Activated B cell treated with CpG ODN at 0.5 μM for 24 hours (primary cell): ENCODE data around the gene FXYD7. TPM values are rescaled to one million over a fixed set of nuclear protein-coding genes. Genes with fewer than 3 reads are reported as not detected.

ENCODE experiments used
- ATAC-seq: fragments of 200-7000 bp; cut with Tn5 transposase; one replicate; pipeline ENCODE4 v1.10.0; 2021; ENCODE audit warnings: low read depth, mild to moderate bottlenecking, moderate library complexity
- CTCF ChIA-PET: fragments of 350-600 bp; sonication (Branson Sonifier 250); formaldehyde crosslinking; loops from one replicate; lab custom pipeline; 2021; ENCODE audit warnings: antibody characterized with exemption; lab: Charles Lee
- POLR2A ChIA-PET: fragments of 350-600 bp; sonication (Branson Sonifier 250); formaldehyde crosslinking; loops from one replicate; lab custom pipeline; 2021; ENCODE audit warnings: antibody characterized with exemption; lab: Charles Lee
- DNase-seq: peaks from one replicate; pipeline ENCODE4 v3.0.0; 2022
- H3K27ac Mint-ChIP-seq: one replicate; pipeline ENCODE4 v1.8.0; 2020; ENCODE audit warnings: mixed read lengths
- H3K27me3 Mint-ChIP-seq: one replicate; pipeline ENCODE4 v1.8.0; 2021; ENCODE audit warnings: mixed read lengths
- H3K36me3 Mint-ChIP-seq: one replicate; pipeline ENCODE4 v1.8.0; 2021; ENCODE audit warnings: low read depth, mixed read lengths
- H3K4me1 Mint-ChIP-seq: one replicate; pipeline ENCODE4 v1.8.0; 2021; ENCODE audit warnings: mixed read lengths
- H3K4me3 Mint-ChIP-seq: one replicate; pipeline ENCODE4 v1.8.0; 2020; ENCODE audit warnings: mild to moderate bottlenecking, mixed read lengths
- H3K9me3 Mint-ChIP-seq: one replicate; pipeline ENCODE4 v1.8.0; 2020; ENCODE audit warnings: mixed read lengths
- CTCF ChIP-seq: fragments of 200-600 bp; IDR thresholded peaks from one replicate; pipeline ENCODE4 v1.8.0; 2022; ENCODE audit warnings: antibody characterized with exemption, mild to moderate bottlenecking
- intact Hi-C: fragments of 100-400 bp; cut with micrococcal nuclease; formaldehyde crosslinking; loops from one replicate; pipeline ENCODE4 v1.15.1; 2024
- total RNA-seq: library from RNA; stranded (reverse); gene quantifications from 2 replicates; pipeline ENCODE4 v1.2.3, GENCODE V29; 2022

FXYD7 gene
- total RNA-seq, 1 donor from 2014 or later: 3.0 TPM

DNA sequence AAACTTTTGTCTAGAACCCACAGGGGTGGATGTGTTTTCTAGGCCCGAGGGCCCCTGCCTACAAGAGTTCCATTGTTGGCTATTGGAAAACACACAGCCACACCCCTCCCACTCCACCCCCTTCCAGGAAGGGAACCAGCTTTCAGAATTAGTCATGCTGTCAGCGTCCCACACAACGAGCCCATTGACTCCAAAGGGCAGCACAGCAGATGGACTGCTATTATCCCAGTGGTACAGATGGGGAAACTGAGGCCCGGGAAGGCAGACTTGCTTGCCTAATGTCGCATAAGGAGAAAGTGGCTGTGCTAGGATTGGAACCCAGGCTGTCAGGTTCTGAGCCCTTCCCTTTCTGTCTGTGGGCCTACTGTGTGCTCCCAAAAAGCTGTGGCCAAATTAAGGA lies 35.5 kb upstream of the FXYD7 start:
- ChIA-PET POLR2A (no interaction called here), CTCF (no interaction called here)
- TF ChIP-seq CTCF: no peak
- DNase-seq (no peak), ATAC-seq (no peak)
- Mint-ChIP-seq H3K27ac (no peak overlapping the region), H3K4me3 (no peak overlapping the region), H3K27me3 (peaks cover 10% of the 10 kb centered on the region), H3K4me1 (no peaks in the 10 kb centered on the region), H3K36me3 (no peaks in the 10 kb centered on the region), H3K9me3 (no peaks in the 10 kb centered on the region)
- intact Hi-C loops: no loop called here

DNA sequence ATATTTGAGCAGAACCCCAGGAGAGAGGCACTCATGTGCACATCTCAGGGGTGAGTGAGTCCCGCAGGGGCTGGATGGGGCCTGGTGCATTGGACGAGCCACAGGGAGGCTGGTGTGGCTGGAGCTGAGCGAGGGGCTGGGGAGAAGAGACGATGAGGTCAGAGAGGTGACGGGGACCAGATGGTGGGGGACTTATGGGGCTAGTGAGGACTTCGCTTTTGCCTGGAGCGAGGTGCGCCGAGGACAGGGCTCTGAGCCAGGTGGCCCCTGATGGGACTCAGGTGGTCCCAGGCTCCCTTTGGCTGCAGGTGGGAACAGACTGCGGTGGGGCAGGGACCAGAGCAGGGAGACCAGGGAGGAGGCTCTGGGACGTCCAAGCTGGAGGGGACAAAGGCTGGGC lies 34.3 kb upstream of the FXYD7 start:
- TF ChIP-seq CTCF: no peak
- intact Hi-C loops: no loop called here
- H3K27me3 Mint-ChIP-seq: peaks cover 10% of the 10 kb centered on the region
- ATAC-seq (no peak), DNase-seq (no peak)
- no peaks in the 10 kb centered on the region for H3K4me1 Mint-ChIP-seq
- ChIA-PET POLR2A (no interaction called here), CTCF (no interaction called here)
- no peak overlapping the region for H3K4me3 Mint-ChIP-seq
- no peaks in the 10 kb centered on the region for H3K36me3 Mint-ChIP-seq
- H3K9me3 Mint-ChIP-seq: no peaks in the 10 kb centered on the region
- H3K27ac Mint-ChIP-seq: no peak overlapping the region

DNA sequence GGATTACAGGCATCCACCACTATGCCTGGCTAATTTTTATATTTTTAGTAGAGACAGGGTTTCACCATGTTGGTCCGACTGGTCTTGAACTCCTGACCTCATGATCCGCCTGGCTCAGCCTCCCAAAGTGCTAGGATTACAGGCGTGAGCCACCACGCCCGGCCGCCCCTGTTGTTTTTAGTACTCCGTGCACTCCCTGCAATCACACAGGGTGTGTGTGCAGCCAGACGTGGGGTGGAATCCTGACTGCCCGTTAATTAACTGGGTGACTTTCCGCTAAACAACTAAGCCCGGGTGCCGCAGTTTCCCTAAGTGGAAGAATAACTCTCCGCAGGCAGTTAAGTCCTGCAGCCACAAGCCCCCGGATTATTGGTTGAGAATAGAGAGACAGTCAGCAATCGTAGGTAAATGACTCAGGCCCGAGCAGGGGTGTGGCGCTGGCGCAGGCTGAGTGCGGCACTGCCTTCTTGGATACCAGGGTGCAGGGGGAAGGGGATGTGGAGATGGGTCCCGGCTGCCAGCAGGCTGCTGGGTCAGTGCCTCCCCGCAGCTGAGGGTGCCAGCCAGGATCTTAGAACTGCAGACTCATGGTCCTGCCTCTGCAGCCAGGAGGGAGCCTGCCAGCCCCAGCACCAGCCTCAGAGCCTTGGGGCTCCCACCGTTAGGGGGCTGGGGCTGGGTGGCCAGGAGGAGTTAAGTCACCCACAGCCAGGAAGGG lies 33.5 kb upstream of the FXYD7 start:
- Mint-ChIP-seq H3K4me3 (no peak overlapping the region), H3K27ac (no peak overlapping the region), H3K36me3 (no peaks in the 10 kb centered on the region), H3K4me1 (peaks cover 2% of the 10 kb centered on the region), H3K27me3 (peaks cover 10% of the 10 kb centered on the region), H3K9me3 (no peaks in the 10 kb centered on the region)
- intact Hi-C loops: no loop called here
- no peak for DNase-seq
- ATAC-seq: no peak
- CTCF ChIA-PET: no interaction called here
- no peak for TF ChIP-seq CTCF
- POLR2A ChIA-PET: no interaction called here

- Mint-ChIP-seq H3K4me1 (peaks cover 4% of the 10 kb centered on the region), H3K36me3 (no peaks in the 10 kb centered on the region), H3K27me3 (peaks cover 13% of the 10 kb centered on the region), H3K4me3 (no peak overlapping the region), H3K27ac (no peak overlapping the region), H3K9me3 (no peaks in the 10 kb centered on the region)
- DNase-seq: no peak
- intact Hi-C loops: no loop called here
- ChIA-PET POLR2A (no interaction called here), CTCF (no interaction called here)
- ATAC-seq: no peak
- TF ChIP-seq CTCF: no peak
Observed at GRCh38 chr19:35110974-35111373, 32.1 kb upstream of the FXYD7 start.

- POLR2A ChIA-PET: no interaction called here
- no peak for TF ChIP-seq CTCF
- H3K4me1 Mint-ChIP-seq: peaks cover 4% of the 10 kb centered on the region
- peaks cover 13% of the 10 kb centered on the region for H3K27me3 Mint-ChIP-seq
- CTCF ChIA-PET: no interaction called here
- no peak for DNase-seq
- H3K36me3 Mint-ChIP-seq: no peaks in the 10 kb centered on the region
- intact Hi-C loops: no loop called here
- ATAC-seq: no peak
- H3K9me3 Mint-ChIP-seq: no peaks in the 10 kb centered on the region
- H3K4me3 Mint-ChIP-seq: no peak overlapping the region
- no peak overlapping the region for H3K27ac Mint-ChIP-seq
Observed at GRCh38 chr19:35112995-35113688, 29.9 kb upstream of the FXYD7 start.
